Endodermal cell (in vitro differentiated cells): ENCODE data around the gene ACTL7B. TPM values are rescaled to one million over a fixed set of nuclear protein-coding genes. Genes with fewer than 3 reads are reported as not detected.

ENCODE experiments used
- DNase-seq: peaks from one replicate; pipeline ENCODE4 v3.0.0-alpha.2; 2017
- H3K27ac ChIP-seq: 2 replicates; pipeline ENCODE4 v1.5.1; 2013; ENCODE audit warnings: mild to moderate bottlenecking, low read depth, low read length, moderate library complexity
- H3K27me3 ChIP-seq: 2 replicates; pipeline ENCODE4 v1.6.1; 2013; ENCODE audit warnings: mild to moderate bottlenecking, low read length, moderate library complexity; ENCODE audit not compliant: insufficient read depth, control insufficient read depth, poor library complexity, severe bottlenecking
- H3K36me3 ChIP-seq: 2 replicates; pipeline ENCODE4 v1.7.0; 2013; ENCODE audit warnings: mild to moderate bottlenecking, low read length, moderate library complexity; ENCODE audit not compliant: control insufficient read depth, insufficient read depth
- H3K4me1 ChIP-seq: one replicate; pipeline ENCODE4 v1.7.0; 2013; ENCODE audit warnings: low read length; ENCODE audit not compliant: control insufficient read depth, insufficient read depth
- H3K4me3 ChIP-seq: 2 replicates; pipeline ENCODE4 v1.5.1; 2013; ENCODE audit warnings: mild to moderate bottlenecking, low read length, moderate library complexity
- H3K9ac ChIP-seq: 2 replicates; pipeline ENCODE4 v1.6.1; 2013; ENCODE audit warnings: mild to moderate bottlenecking, low read length, moderate library complexity; ENCODE audit not compliant: poor library complexity, severe bottlenecking; ENCODE audit errors: extremely low read depth
- H3K9me3 ChIP-seq: 2 replicates; pipeline ENCODE4 v1.6.1; 2013; ENCODE audit warnings: mild to moderate bottlenecking, low read length, moderate library complexity; ENCODE audit not compliant: control insufficient read depth
- H3K27ac Mint-ChIP-seq: 2 replicates; pipeline ENCODE4 v1.8.0; 2020; ENCODE audit warnings: mixed read lengths
- H3K27me3 Mint-ChIP-seq: 2 replicates; pipeline ENCODE4 v1.8.0; 2021; ENCODE audit warnings: mild to moderate bottlenecking, mixed read lengths; ENCODE audit not compliant: insufficient read depth
- H3K36me3 Mint-ChIP-seq: 2 replicates; pipeline ENCODE4 v1.8.0; 2020; ENCODE audit warnings: low read depth, mixed read lengths
- H3K4me1 Mint-ChIP-seq: 2 replicates; pipeline ENCODE4 v1.8.0; 2020; ENCODE audit warnings: mixed read lengths
- H3K4me3 Mint-ChIP-seq: 2 replicates; pipeline ENCODE4 v1.8.0; 2020; ENCODE audit warnings: mild to moderate bottlenecking, moderate library complexity, mixed read lengths
- H3K9me3 Mint-ChIP-seq: 2 replicates; pipeline ENCODE4 v1.8.0; 2020; ENCODE audit warnings: mild to moderate bottlenecking, mixed read lengths
- WGBS, 2 experiments: methylation state at CpG; one replicate each; pipeline versions ENCODE4 v1.1.5 to v1.1.7; 2013; ENCODE audit warnings: missing lambda C conversion rate in 2 of 2, mixed read lengths in 1 of 2; ENCODE audit not compliant: insufficient coverage in 1 of 2, insufficient read length in 1 of 2; 5-methylcytosine and 5-hydroxymethylcytosine counted together
- total RNA-seq, 2 donors: library from RNA; stranded (reverse); fragmentation: NEBNext Ultra II Directional in 1 of 2; extraction: Animal tissue kit (Norgen Biotek cat#: 25700) in 1 of 2; gene quantifications; 2 replicates in 1 of 2; 3 replicates in 1 of 2; pipeline ENCODE4 v1.2.1, GENCODE V29; 2021
- TF ChIP-seq, protein P1 (sequence below): fragments of 200-600 bp; sonication (generic); conservative IDR thresholded peaks from 2 replicates; pipeline ENCODE4 v1.5.0; 2021; ENCODE audit warnings: antibody characterized with exemption, mild to moderate bottlenecking

ACTL7B gene
- total RNA-seq, 2 donors from 2014 or later, result not detected

DNA sequence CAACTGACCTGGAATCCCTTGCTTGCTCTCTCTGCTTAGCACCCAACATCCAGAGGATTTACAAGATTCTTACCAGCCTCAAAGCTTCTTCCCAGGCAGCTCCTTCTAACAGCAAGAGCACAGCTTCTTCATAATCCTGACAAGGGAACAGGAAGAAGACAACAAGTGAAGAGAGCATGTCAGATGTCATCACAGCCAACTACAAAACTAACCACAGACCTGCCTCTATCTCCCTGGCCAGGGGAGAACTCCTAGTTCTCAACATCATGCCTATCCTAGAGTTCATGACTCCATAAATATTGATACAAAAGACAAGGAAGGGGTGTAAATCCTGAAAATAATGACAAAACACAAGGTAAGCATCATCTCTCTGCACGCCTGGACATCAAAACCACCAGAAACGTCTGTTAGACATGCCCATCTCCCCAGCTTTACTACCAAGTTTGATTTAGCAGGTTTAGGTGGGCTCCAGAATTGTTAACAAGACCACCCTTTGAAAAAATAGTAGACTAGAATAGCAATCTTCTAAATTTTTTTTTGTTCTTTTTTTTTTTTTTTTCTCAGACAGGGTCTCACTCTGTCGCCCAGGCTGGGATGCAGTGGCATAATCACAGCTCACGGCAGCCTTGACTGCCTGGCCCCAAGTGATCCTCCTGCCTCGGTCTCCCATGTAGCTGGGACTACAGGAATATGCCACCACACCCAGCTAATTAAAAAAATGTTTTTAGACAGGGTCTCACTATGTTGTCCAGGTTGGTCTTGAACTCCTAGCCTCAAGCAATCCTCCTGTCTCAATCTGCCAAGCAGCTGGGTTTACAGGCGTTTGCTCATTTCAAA, 26.5 kb upstream of the ACTL7B start:
- no peaks in the 10 kb centered on the region for H3K9me3 Mint-ChIP-seq
- Histone ChIP-seq H3K4me3 (no peak overlapping the region), H3K27me3 (no peaks in the 10 kb centered on the region), H3K36me3 (peaks cover 53% of the 10 kb centered on the region), H3K9ac (no peak overlapping the region), H3K4me1 (no peaks in the 10 kb centered on the region), H3K9me3 (no peaks in the 10 kb centered on the region), H3K27ac (no peak overlapping the region)
- no peak for DNase-seq
- H3K4me1 Mint-ChIP-seq, result no peaks in the 10 kb centered on the region
- peaks cover 44% of the 10 kb centered on the region for H3K36me3 Mint-ChIP-seq
- H3K4me3 Mint-ChIP-seq, result no peak overlapping the region
- WGBS, 2 experiments, result 98 to 100% methylated on average over 3 to 6 of the region's 6 CpGs
- TF ChIP-seq, protein P1, sequence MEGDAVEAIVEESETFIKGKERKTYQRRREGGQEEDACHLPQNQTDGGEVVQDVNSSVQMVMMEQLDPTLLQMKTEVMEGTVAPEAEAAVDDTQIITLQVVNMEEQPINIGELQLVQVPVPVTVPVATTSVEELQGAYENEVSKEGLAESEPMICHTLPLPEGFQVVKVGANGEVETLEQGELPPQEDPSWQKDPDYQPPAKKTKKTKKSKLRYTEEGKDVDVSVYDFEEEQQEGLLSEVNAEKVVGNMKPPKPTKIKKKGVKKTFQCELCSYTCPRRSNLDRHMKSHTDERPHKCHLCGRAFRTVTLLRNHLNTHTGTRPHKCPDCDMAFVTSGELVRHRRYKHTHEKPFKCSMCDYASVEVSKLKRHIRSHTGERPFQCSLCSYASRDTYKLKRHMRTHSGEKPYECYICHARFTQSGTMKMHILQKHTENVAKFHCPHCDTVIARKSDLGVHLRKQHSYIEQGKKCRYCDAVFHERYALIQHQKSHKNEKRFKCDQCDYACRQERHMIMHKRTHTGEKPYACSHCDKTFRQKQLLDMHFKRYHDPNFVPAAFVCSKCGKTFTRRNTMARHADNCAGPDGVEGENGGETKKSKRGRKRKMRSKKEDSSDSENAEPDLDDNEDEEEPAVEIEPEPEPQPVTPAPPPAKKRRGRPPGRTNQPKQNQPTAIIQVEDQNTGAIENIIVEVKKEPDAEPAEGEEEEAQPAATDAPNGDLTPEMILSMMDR, result no peak
- no peak overlapping the region for H3K27ac Mint-ChIP-seq
- H3K27me3 Mint-ChIP-seq, result no peaks in the 10 kb centered on the region

DNA sequence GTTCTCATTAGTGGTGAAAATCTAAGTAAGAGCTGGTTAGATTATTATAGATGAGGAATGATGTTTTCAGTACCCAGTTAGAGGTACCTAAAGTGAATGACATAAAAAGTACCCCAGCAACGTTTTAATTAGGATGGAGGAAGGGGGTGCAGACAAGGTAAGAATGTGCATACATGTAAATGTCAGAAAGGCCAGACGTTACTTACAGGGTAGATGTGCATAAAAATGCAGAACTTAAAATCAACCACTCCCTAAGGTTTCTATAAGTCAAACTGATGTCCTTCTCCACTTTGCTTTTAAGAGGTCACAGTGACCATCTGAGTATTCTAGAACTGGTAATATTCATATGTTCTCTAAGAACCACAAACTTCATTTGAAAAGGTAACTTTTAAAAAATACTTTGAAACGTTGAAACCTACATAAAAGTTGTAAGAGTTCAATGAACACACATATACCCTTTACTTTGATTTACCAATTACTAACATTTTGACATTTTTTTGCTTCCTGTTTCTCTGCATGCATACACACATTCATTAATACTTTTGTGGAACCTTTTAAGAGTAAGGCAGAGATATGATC, 25.0 kb upstream of the ACTL7B start:
- H3K9ac ChIP-seq, result no peak overlapping the region
- Mint-ChIP-seq H3K4me1 (no peaks in the 10 kb centered on the region), H3K9me3 (no peaks in the 10 kb centered on the region), H3K36me3 (peaks cover 49% of the 10 kb centered on the region), H3K27me3 (no peaks in the 10 kb centered on the region), H3K27ac (no peak overlapping the region), H3K4me3 (no peak overlapping the region)
- no peaks in the 10 kb centered on the region for H3K9me3 ChIP-seq
- H3K27ac ChIP-seq, result no peak overlapping the region
- H3K27me3 ChIP-seq, result no peaks in the 10 kb centered on the region
- no peak for DNase-seq
- no peak overlapping the region for H3K4me3 ChIP-seq
- TF ChIP-seq, protein P1, result no peak
- H3K4me1 ChIP-seq, result no peaks in the 10 kb centered on the region
- WGBS, 2 experiments, result 84 to 91% methylated on average over 3 of the region's 3 CpGs
- peaks cover 61% of the 10 kb centered on the region for H3K36me3 ChIP-seq

DNA sequence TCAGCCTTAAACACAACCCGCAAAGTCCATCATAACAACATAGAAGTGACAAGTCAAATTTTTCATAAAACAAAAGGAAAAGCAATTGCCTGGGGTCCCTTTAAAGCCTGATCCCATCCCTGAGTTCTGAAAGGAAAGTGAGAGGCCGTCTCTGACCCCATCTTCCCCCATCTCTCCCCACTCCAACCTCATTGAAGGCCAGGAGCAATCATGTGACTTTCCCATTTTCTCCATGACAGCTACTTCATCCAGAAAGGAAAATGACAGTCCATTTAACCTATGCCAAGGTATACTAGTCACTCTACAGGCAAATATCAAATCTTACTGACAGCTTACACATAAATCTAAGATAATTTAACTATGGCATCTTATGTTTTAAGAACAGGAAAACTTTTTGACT, 21.7 kb upstream of the ACTL7B start:
- Histone ChIP-seq H3K36me3 (peaks cover 86% of the 10 kb centered on the region), H3K27me3 (no peaks in the 10 kb centered on the region), H3K9ac (no peak overlapping the region), H3K9me3 (no peaks in the 10 kb centered on the region), H3K4me1 (no peaks in the 10 kb centered on the region), H3K4me3 (no peak overlapping the region), H3K27ac (no peak overlapping the region)
- Mint-ChIP-seq H3K27ac (no peak overlapping the region), H3K4me3 (no peak overlapping the region), H3K9me3 (no peaks in the 10 kb centered on the region), H3K36me3 (peaks cover 72% of the 10 kb centered on the region), H3K4me1 (no peaks in the 10 kb centered on the region), H3K27me3 (no peaks in the 10 kb centered on the region)
- TF ChIP-seq, protein P1, result no peak
- no peak for DNase-seq
- 88 to 96% methylated on average over 1 to 2 of the region's 2 CpGs for WGBS, 2 experiments
